GM19395 (cell line): ENCODE data around the gene MR1.

Experiments
- ATAC-seq: cut with Tn5 transposase; IDR thresholded peaks from one replicate; pipeline ENCODE4 v1.9.1; 2021; ENCODE audit warnings: mild to moderate bottlenecking, moderate library complexity; ENCODE audit not compliant: unreplicated experiment

MR1 gene

GRCh38 chr1:181033799-181034451 is at the start of gene MR1:
TSS of gene MR1 (plus strand) at chr1:181033983. CDS start at chr1:181034008, 25 bp downstream.
- ATAC-seq = peak; percentile 94

GRCh38 chr1:180988253-180988752 is 45.5 kb upstream of the MR1 start:
- no peak for ATAC-seq

DNA sequence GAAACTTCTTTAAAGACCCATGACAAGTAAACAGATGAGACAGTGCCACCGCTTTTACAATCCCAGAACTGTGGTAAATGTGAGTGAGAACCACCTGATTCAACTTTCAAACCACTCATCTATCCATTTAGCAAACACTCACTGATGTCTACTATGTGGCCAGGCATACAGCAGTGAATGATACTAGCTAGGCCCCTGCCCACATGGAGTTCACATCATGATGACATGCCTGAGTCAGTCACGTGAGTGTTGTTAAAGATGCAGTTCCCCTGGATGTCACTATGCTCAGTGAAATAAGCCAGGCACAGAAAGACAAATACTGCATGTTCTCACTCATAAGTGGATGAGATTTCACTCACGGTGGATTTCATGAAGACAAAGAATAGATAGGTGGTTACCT is 39.5 kb upstream of the MR1 start:
- ATAC-seq = no peak

- no peak for ATAC-seq
Measured at GRCh38 chr1:180997843-180998504, 35.8 kb upstream of the MR1 start.

DNA sequence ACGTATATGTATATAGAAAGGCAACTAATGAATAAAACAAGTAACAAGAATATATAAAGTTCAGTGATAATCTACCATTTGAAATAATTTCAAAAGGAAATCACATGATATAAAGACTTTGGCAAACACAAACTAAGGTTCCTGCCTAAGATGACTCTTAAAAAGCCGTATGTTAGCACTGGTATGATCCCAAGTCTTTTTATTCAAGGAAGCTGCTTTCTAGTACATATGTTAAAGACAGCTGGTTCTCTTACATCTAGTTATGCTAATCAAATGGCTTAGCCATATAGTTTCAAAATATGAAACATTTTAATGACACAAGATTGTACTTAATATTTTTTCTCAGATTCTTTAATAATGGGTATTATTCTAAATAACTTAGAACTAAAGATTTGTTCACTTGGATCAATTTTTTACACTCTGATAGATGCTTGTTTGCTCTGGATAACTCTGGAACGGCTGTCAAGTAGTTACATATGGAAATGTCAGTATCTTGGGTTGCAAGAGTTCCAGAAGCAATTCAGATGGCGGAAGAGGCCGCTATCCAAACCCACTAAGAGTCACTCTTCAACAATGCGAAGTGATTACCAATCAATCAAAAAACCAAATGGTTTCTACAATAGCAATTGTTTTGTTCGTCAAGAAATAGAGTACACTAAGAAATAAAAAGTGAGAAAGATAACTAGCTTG is 32.5 kb upstream of the MR1 start:
- ATAC-seq = no peak

DNA sequence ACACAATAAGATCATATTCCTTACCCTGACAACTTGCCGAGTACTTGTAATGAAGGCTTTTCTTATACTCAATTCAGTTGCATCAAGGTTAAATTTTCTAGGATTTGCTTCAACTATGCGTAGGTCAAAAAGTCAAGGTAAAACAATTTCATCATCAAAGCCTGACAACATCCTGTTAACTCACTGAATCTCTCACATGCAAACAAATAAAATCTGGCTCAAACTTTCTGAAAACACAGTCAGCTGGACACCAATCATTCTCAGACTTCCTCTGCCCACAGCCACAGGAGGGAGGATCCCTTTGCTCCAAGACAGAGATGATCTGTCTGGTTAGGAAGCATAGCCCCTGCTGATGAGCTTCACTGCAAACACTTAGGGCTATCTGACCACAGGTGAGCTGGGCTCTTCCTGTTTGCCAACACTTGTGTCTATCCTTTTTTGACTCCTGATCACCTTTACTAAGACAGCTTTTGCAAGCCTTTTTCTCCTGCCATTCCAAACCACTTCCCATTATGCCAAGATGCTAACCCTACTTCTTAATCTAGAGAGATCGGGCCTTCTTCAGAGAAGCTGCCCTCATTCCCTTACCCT is 31.1 kb upstream of the MR1 start:
- ATAC-seq = no peak

DNA sequence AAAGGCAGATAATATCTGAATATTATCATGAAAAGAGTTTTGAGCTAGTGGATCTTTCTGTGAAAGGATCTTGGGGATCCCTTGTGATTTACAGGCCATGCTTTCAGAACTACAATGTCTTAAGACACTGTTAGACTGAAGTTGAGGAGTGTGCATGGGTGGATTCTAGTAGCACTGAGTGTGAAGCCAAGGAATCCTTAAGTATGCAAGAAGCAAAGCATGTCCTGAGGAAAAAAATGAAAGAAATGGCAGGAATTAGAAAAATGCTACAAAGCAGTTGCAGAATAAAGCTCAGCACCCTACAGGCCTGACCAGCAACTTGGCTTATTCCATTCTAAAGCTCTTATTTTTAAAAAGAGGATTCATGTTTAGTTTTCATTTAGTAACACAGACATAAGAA is 23.0 kb upstream of the MR1 start:
- no peak for ATAC-seq

DNA sequence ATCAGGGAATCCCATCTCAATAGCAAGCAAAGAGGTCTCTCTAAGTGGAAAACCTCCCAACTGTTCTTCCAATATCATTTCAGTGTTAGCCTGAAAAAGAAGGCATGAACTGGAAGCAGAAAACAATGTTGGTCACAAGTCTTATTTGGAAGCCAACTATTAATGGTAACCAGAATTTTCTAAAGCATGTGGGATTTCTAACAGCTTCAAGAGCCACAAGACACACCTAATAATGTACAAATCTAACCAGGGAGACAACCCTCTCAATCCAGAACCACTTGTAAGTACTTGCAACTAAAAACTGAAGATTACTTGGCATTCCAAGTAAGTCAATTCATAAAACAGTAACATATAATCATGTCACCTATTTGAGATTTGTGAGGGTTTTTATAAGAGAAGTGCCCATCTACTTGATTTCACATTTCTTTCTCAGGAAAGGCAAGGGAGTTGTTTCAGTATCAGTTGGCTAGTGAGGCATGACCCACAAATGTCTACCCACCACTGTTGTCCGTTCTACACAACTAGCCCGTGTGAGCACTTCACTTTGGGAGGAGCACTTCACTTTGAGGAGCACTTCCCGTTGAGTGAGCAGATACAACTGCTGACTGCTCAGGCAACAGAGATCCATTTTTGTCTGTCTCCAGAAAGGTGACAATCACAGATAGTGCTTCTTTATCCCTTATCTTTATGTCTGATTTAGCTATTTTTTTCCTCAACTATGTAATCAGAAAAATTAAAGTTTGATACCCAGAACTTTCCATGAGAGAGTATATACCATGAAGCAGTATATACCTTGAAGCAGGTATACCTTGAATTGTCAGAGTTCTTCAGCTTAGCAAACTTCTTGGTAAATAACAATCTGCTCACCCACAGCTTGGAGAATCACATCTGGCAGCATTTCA is 22.2 kb upstream of the MR1 start:
- ATAC-seq = no peak

- ATAC-seq = no peak
Measured at GRCh38 chr1:181012203-181012745, 21.5 kb upstream of the MR1 start.

- no peak for ATAC-seq
Measured at GRCh38 chr1:181013144-181013543, 20.6 kb upstream of the MR1 start.

GRCh38 chr1:181014477-181015250 is 19.1 kb upstream of the MR1 start:
- no peak for ATAC-seq

DNA sequence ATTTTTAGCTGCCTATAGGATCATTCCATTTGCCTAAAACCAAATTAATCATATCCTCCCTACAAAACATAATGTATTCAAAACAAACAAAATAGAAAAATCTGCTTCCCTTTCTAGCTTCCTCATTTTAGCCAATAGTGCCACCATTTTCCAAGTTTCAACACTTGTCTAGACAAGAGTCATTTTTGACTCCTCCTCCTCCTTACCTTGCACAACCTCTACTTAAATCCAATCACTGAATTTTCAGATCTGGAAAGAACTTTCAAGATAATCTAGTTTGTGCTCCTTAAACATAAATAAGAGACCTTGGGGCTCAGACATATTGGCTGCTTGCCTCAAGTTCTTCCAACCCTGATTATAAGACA is 18.6 kb upstream of the MR1 start:
- ATAC-seq = no peak

GRCh38 chr1:181016563-181016962 is 17.2 kb upstream of the MR1 start:
- no peak for ATAC-seq

- ATAC-seq = no peak
Measured at GRCh38 chr1:181018901-181019681, 14.7 kb upstream of the MR1 start.

GRCh38 chr1:181021159-181021558 is 12.6 kb upstream of the MR1 start:
- no peak for ATAC-seq

DNA sequence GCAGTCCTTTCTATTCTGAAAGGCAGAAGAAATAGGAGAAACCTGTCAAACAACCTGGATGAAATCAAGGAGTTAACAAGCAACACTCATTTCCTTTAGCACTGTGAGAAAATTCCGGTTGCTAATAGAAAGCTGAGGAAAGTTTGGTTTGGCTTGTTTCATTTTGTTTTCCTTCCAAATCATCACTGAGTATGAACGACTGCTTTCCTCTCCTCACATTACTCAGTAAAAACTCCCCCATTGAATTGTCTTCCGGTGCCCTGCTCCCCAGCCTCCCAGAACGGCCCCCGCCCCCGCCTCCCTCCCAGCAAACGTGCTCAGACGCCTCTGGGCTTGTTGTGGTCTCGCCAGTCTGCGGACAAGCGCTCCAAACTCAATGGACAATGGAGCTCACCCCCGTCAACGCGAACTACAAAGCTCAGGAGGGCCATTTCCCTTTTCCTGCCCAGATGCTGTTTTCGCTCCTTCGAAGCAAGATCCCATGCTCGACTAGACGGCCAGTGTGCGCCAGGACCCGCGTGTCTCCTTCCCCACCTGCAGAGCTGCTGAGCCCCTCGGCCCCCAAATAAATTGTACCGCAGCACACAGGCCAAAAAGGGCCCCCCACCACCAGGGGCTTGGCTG is 11.9 kb upstream of the MR1 start:
- peak; percentile 39 for ATAC-seq

- peak; percentile 1 for ATAC-seq
Measured at GRCh38 chr1:181023265-181024057, 10.3 kb upstream of the MR1 start.

DNA sequence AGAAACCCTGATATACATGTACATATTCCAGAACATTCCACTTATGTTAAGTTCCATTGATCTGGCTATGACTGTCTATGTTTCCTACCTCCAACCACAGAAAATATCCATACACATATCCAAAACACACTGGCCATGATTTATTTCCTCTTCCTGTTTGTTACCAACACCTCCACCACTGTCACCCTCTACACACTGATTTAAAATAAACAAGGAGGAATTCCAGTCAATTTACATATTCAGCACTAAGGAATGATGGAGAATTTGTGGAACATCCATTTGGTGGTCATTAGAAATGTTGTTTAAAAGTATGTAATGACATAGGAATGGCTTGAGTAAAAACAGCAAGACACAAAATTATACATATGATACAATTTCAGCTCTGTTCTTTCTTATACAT is 5.6 kb upstream of the MR1 start:
- ATAC-seq = no peak
